K562 (cell line): Measurements from ENCODE around the gene DNAH1. TPM values are rescaled to one million over a fixed set of nuclear protein-coding genes. Genes with fewer than 3 reads are reported as not detected.
A peak's percentile ranks its signal among the peaks of the same experiment; 100 is the strongest.

ENCODE experiments used
- BRCA1 ChIP-seq, 2 experiments: fragments of 450-650 bp in 1 of 2; sonication (generic) in 1 of 2; formaldehyde crosslinking in 1 of 2; IDR thresholded peaks; 2 replicates each; pipeline versions ENCODE4 v1.5.0 to v1.6.1; 2017 to 2020; ENCODE audit warnings: mild to moderate bottlenecking in 1 of 2, missing genetic modification reagents in 1 of 2
- CREB1 ChIP-seq, 2 experiments: sonication (generic) in 1 of 2; formaldehyde crosslinking in 1 of 2; IDR thresholded peaks; 2 replicates each; pipeline versions ENCODE4 v1.6.1 to v1.8.0; 2012 to 2022; ENCODE audit warnings: inconsistent platforms in 1 of 2, mild to moderate bottlenecking in 1 of 2, missing genetic modification reagents in 1 of 2, moderate library complexity in 1 of 2
- E2F3 ChIP-seq: fragments of 250-450 bp; sonication (Bioruptor Pico); IDR thresholded peaks from 2 replicates; pipeline ENCODE4 v1.4.0; 2020; ENCODE audit warnings: mild to moderate bottlenecking
- FOXP1 ChIP-seq: sonication (generic); formaldehyde crosslinking; IDR thresholded peaks from 2 replicates; pipeline ENCODE4 v1.8.0; 2022; ENCODE audit warnings: mild to moderate bottlenecking, missing genetic modification reagents
- GATAD2A ChIP-seq: fragments of 450-650 bp; IDR thresholded peaks from 2 replicates; pipeline ENCODE4 v1.6.1; 2017
- GATAD2B ChIP-seq: fragments of 450-650 bp; IDR thresholded peaks from 2 replicates; pipeline ENCODE4 v1.6.1; 2017; ENCODE audit warnings: mild to moderate bottlenecking, borderline replicate concordance
- PML ChIP-seq: IDR thresholded peaks from 2 replicates; pipeline ENCODE4 v1.6.1; 2012; ENCODE audit warnings: low read length, inconsistent platforms
- PTTG1 ChIP-seq: fragments of 450-650 bp; IDR thresholded peaks from 2 replicates; pipeline ENCODE4 v1.6.1; 2016; ENCODE audit warnings: low read depth, mild to moderate bottlenecking, missing genetic modification characterization, missing compliant biosample characterization
- SAFB2 ChIP-seq: fragments of 200-400 bp; formaldehyde crosslinking; IDR thresholded peaks from 2 replicates; pipeline ENCODE4 v1.6.1; 2018; ENCODE audit warnings: borderline replicate concordance, low read length, low read depth, moderate library complexity; ENCODE audit not compliant: severe bottlenecking
- ZNF695 ChIP-seq: fragments of 450-650 bp; formaldehyde crosslinking; IDR thresholded peaks from 2 replicates; pipeline ENCODE4 v1.4.0; 2020; ENCODE audit warnings: mild to moderate bottlenecking, moderate library complexity
- ZZZ3 ChIP-seq: fragments of 450-650 bp; IDR thresholded peaks from 2 replicates; pipeline ENCODE4 v1.6.1; 2016; ENCODE audit warnings: antibody characterized with exemption, mild to moderate bottlenecking, moderate library complexity
- polyA plus RNA-seq, 8 experiments: library from polyadenylated mRNA; depleted of rRNA in 4 of 8; stranded (reverse) in 5 of 8; unstranded in 3 of 8; fragments of >200 nt; fragmentation: Nextera tagmentation in 2 of 8; fragmentation: Illumina TruSeq in 1 of 8; extraction: Ambion mirVana in 2 of 8; extraction: Trizol in 1 of 8; gene quantifications; 2 replicates each; pipeline versions ENCODE4 v1.2.1 to v1.2.3, GENCODE V29; 2011 to 2014; ENCODE audit warnings: inconsistent platforms in 1 of 8, missing spikeins in 1 of 8
- total RNA-seq, 7 experiments: library from RNA; depleted of rRNA in 6 of 7; stranded (reverse); fragments of >200 nt in 6 of 7; fragmentation: Illumina TruSeq in 2 of 7; extraction: Trizol in 2 of 7; gene quantifications; 2 replicates each; pipeline versions ENCODE4 v1.2.1 to v1.2.3, GENCODE V29; 2011 to 2021; ENCODE audit warnings: low replicate concordance in 1 of 7
- TF ChIP-seq, protein P1 (sequence below): fragments of 250-450 bp; sonication (Bioruptor Pico); IDR thresholded peaks from 2 replicates; pipeline ENCODE4 v1.4.0; 2020; ENCODE audit warnings: mild to moderate bottlenecking, moderate library complexity, borderline replicate concordance
- TF ChIP-seq, protein P2 (sequence below): fragments of 450-650 bp; IDR thresholded peaks from 2 replicates; pipeline ENCODE4 v1.6.1; 2016; ENCODE audit warnings: antibody characterized with exemption
- TF ChIP-seq, protein P3 (sequence below): fragments of 450-650 bp; IDR thresholded peaks from 2 replicates; pipeline ENCODE4 v1.6.1; 2016; ENCODE audit warnings: borderline replicate concordance
- TF ChIP-seq, protein P4 (sequence below): fragments of 250-450 bp; sonication (Bioruptor Pico); IDR thresholded peaks from 2 replicates; pipeline ENCODE4 v1.8.0; 2022; ENCODE audit warnings: moderate library complexity, mild to moderate bottlenecking, inconsistent platforms
- TF ChIP-seq, protein P5 (sequence below), 2 experiments: fragments of 250-450 bp in 1 of 2; fragments of 450-650 bp in 1 of 2; sonication (Bioruptor Pico) in 1 of 2; IDR thresholded peaks; 2 replicates each; pipeline versions ENCODE4 v1.6.1 to v1.8.0; 2016 to 2021; ENCODE audit warnings: mild to moderate bottlenecking in 2 of 2, moderate library complexity in 2 of 2, missing compliant biosample characterization in 1 of 2, missing genetic modification characterization in 1 of 2

The DNAH1 gene
- total and polyA plus RNA-seq, 9 of the 15 experiments (the other 6 are each of a cell fraction or from before 2014, with no cell fraction given): 0.04 to 0.84 (median 0.50) TPM

DNA sequence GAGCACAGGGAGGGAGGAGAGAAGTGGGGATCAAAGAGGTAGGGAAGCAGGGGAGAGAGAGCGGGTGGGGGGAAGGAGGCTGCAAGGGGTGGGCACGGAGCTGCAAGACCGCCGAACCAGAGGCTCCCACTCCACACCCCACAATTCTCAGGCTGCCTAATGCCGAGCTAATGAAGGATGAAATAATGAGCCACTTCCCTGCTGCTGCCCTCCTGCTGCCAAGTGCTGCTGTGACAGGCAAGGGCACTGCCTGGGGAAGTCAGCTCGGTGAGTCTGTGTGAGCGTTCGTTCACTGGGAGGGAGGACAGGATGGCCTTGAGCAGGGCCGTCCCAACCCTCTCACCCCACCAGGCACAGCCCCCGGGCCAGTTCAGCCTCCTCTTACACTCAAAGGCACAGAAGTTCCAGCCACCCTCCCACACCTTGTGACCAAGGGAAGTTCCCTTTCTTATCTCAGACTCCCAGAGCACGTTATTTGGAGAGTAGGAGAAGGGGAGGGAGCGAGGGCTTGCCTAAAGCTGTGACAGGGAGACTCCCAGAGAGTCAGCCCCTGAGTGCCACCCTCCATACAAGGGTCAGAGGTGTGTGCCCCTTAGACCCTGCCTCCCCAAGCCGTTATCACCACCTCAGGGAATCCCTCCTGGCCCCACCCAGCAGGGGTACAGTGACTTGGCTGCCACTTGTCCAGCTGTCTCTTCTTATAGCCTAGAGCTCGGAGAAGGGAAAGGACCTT, 16.1 kb upstream of the DNAH1 start (continued):
- TF ChIP-seq, protein P1, sequence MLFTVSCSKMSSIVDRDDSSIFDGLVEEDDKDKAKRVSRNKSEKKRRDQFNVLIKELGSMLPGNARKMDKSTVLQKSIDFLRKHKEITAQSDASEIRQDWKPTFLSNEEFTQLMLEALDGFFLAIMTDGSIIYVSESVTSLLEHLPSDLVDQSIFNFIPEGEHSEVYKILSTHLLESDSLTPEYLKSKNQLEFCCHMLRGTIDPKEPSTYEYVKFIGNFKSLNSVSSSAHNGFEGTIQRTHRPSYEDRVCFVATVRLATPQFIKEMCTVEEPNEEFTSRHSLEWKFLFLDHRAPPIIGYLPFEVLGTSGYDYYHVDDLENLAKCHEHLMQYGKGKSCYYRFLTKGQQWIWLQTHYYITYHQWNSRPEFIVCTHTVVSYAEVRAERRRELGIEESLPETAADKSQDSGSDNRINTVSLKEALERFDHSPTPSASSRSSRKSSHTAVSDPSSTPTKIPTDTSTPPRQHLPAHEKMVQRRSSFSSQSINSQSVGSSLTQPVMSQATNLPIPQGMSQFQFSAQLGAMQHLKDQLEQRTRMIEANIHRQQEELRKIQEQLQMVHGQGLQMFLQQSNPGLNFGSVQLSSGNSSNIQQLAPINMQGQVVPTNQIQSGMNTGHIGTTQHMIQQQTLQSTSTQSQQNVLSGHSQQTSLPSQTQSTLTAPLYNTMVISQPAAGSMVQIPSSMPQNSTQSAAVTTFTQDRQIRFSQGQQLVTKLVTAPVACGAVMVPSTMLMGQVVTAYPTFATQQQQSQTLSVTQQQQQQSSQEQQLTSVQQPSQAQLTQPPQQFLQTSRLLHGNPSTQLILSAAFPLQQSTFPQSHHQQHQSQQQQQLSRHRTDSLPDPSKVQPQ: no peak
- 0 out of 2 replicates have a peak, but pooled peaks have one; percentile 56 for TF ChIP-seq GATAD2A
- TF ChIP-seq, protein P2, sequence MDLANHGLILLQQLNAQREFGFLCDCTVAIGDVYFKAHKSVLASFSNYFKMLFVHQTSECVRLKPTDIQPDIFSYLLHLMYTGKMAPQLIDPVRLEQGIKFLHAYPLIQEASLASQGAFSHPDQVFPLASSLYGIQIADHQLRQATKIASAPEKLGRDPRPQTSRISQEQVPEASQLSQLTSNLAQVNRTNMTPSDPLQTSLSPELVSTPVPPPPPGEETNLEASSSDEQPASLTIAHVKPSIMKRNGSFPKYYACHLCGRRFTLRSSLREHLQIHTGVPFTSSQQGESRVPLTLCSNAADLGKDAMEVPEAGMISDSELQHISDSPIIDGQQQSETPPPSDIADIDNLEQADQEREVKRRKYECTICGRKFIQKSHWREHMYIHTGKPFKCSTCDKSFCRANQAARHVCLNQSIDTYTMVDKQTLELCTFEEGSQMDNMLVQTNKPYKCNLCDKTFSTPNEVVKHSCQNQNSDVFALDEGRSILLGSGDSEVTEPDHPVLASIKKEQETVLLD: peak; percentile 62; the same call in 1 of the 2 replicates
- no peak for TF ChIP-seq ZNF695 (CRISPR knock-in tag)
- TF ChIP-seq E2F3 (CRISPR knock-in tag): no peak
- no peak for TF ChIP-seq CREB1 (IDR thresholded peaks at IDR 0.05)
- TF ChIP-seq CREB1 (CRISPR knock-in tag; IDR thresholded peaks at IDR 0.05): peak; percentile 32; the same call in 1 of the 2 replicates
- peak; percentile 45; the same call in 1 of the 2 replicates for TF ChIP-seq PML
- TF ChIP-seq BRCA1 (IDR thresholded peaks at IDR 0.05): no peak
- no peak for TF ChIP-seq BRCA1 (CRISPR knock-in tag; IDR thresholded peaks at IDR 0.05)
- TF ChIP-seq GATAD2B: no peak
- TF ChIP-seq ZZZ3: no peak
- no peak for TF ChIP-seq FOXP1 (CRISPR knock-in tag)
- TF ChIP-seq, protein P3, sequence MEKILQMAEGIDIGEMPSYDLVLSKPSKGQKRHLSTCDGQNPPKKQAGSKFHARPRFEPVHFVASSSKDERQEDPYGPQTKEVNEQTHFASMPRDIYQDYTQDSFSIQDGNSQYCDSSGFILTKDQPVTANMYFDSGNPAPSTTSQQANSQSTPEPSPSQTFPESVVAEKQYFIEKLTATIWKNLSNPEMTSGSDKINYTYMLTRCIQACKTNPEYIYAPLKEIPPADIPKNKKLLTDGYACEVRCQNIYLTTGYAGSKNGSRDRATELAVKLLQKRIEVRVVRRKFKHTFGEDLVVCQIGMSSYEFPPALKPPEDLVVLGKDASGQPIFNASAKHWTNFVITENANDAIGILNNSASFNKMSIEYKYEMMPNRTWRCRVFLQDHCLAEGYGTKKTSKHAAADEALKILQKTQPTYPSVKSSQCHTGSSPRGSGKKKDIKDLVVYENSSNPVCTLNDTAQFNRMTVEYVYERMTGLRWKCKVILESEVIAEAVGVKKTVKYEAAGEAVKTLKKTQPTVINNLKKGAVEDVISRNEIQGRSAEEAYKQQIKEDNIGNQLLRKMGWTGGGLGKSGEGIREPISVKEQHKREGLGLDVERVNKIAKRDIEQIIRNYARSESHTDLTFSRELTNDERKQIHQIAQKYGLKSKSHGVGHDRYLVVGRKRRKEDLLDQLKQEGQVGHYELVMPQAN: no peak
- TF ChIP-seq PTTG1 (tag): no peak
- no peak for TF ChIP-seq SAFB2
- TF ChIP-seq, protein P4, sequence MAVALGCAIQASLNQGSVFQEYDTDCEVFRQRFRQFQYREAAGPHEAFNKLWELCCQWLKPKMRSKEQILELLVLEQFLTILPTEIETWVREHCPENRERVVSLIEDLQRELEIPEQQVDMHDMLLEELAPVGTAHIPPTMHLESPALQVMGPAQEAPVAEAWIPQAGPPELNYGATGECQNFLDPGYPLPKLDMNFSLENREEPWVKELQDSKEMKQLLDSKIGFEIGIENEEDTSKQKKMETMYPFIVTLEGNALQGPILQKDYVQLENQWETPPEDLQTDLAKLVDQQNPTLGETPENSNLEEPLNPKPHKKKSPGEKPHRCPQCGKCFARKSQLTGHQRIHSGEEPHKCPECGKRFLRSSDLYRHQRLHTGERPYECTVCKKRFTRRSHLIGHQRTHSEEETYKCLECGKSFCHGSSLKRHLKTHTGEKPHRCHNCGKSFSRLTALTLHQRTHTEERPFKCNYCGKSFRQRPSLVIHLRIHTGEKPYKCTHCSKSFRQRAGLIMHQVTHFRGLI: no peak
- TF ChIP-seq, protein P5, sequence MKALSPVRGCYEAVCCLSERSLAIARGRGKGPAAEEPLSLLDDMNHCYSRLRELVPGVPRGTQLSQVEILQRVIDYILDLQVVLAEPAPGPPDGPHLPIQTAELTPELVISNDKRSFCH (CRISPR knock-in tag; IDR thresholded peaks at IDR 0.05): no peak
- TF ChIP-seq, protein P5 (tag; IDR thresholded peaks at IDR 0.05): peak; percentile 49; the same call in 1 of the 2 replicates
